Peyer's patch (tissue), 4 donors: ENCODE results near the gene CHAD. TPM values are rescaled to one million over a fixed set of nuclear protein-coding genes. Genes with fewer than 3 reads are reported as not detected.
A peak's percentile ranks its signal among the peaks of the same experiment; 100 is the strongest.

ENCODE experiments used
- DNase-seq, 3 donors: peaks; one replicate each; pipeline ENCODE4 v3.0.0-alpha.2; 2017 to 2019
- H3K27ac ChIP-seq, 4 donors: fragments of 200-600 bp; sonication (generic); one replicate each; pipeline ENCODE4 v1.5.1; 2016 to 2019
- H3K27me3 ChIP-seq, 2 donors: fragments of 200-600 bp; sonication (generic); one replicate each; pipeline ENCODE4 v1.5.1; 2019
- H3K36me3 ChIP-seq, 3 donors: fragments of 200-600 bp; sonication (generic); one replicate each; pipeline ENCODE4 v1.5.1; 2016 to 2019
- H3K4me1 ChIP-seq, 4 donors: fragments of 200-600 bp; sonication (generic); one replicate each; pipeline ENCODE4 v1.5.1; 2016 to 2019
- H3K4me3 ChIP-seq, 4 donors: fragments of 200-600 bp; sonication (generic); 1 replicate in 3 of 4; 2 replicates in 1 of 4; pipeline ENCODE4 v1.5.1; 2016 to 2019; ENCODE audit warnings: mild to moderate bottlenecking in 1 of 4
- H3K9me3 ChIP-seq, 4 donors: fragments of 200-600 bp; sonication (generic); one replicate each; pipeline ENCODE4 v1.5.1; 2016 to 2019; ENCODE audit warnings: mild to moderate bottlenecking in 1 of 4
- POLR2A ChIP-seq, 2 donors: fragments of 450-650 bp; IDR thresholded peaks; one replicate each; pipeline ENCODE4 v1.5.1; 2017; ENCODE audit warnings: antibody characterized with exemption in 2 of 2, mild to moderate bottlenecking in 2 of 2, moderate library complexity in 2 of 2
- total RNA-seq, 4 donors: library from RNA; depleted of rRNA; stranded (reverse); fragments of >200 nt; gene quantifications; one replicate each; pipeline ENCODE4 v1.1.0, GENCODE V29; 2016
- TF ChIP-seq, protein P1 (sequence below), 6 experiments: fragments of 450-650 bp in 4 of 6; fragments of 200-600 bp in 2 of 6; sonication (generic) in 1 of 6; IDR thresholded peaks; one replicate each; pipeline ENCODE4 v1.5.1; 2017 to 2019; ENCODE audit warnings: antibody characterized with exemption in 6 of 6, mild to moderate bottlenecking in 3 of 6, moderate library complexity in 1 of 6

Gene CHAD
- total RNA-seq, 4 donors from 2014 or later: 7.4 to 24.6 (median 14.7) TPM

DNA sequence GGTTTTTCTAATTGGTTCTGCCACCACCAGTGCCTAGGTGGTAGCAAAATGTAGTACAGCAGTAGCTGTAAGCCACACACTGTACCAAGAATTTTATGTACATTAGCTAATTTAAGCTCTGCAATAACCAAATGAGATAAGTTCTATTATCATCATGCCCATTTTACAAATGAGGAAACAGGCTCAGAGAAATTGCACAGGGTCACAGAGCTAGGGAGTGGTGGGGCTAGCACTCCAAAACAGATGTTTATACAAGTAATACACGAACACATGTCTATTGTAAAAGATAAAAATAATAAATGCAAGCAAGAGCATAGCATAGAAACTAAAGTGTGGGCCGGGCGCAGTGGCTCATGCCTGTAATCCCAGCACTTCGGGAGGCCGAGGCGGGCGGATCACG lies 23.5 kb upstream of the CHAD start:
- H3K27ac ChIP-seq: no peak overlapping the region
- no peaks in the 10 kb centered on the region for H3K9me3 ChIP-seq
- H3K27me3 ChIP-seq: no peaks in the 10 kb centered on the region
- H3K4me1 ChIP-seq: no peaks in the 10 kb centered on the region
- no peaks in the 10 kb centered on the region for H3K36me3 ChIP-seq
- no peak overlapping the region for H3K4me3 ChIP-seq
- TF ChIP-seq POLR2A (IDR thresholded peaks at IDR 0.05): no peak
- TF ChIP-seq, protein P1, sequence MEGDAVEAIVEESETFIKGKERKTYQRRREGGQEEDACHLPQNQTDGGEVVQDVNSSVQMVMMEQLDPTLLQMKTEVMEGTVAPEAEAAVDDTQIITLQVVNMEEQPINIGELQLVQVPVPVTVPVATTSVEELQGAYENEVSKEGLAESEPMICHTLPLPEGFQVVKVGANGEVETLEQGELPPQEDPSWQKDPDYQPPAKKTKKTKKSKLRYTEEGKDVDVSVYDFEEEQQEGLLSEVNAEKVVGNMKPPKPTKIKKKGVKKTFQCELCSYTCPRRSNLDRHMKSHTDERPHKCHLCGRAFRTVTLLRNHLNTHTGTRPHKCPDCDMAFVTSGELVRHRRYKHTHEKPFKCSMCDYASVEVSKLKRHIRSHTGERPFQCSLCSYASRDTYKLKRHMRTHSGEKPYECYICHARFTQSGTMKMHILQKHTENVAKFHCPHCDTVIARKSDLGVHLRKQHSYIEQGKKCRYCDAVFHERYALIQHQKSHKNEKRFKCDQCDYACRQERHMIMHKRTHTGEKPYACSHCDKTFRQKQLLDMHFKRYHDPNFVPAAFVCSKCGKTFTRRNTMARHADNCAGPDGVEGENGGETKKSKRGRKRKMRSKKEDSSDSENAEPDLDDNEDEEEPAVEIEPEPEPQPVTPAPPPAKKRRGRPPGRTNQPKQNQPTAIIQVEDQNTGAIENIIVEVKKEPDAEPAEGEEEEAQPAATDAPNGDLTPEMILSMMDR (IDR thresholded peaks at IDR 0.05): no peak
- DNase-seq: no peak

DNA sequence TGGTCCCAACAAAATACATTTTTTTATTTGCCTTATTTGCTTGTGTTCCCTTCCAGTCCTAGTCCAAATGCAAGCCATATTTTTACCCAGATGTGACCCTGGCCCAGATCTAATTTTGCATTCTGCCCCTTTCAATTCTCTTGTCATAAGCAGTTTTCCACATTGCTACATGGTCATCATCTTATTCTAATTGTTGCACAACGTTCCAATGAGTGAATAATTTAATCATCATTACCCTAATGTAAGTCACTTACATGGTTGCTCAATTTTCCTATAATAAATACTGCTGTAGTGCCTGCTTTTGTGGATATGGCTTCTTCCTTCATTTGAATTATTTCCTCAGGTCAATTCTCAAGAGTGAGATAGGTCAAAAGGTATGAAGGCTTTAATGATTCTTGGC lies 22.8 kb upstream of the CHAD start:
- Histone ChIP-seq H3K9me3 (no peaks in the 10 kb centered on the region), H3K27me3 (no peaks in the 10 kb centered on the region), H3K36me3 (no peaks in the 10 kb centered on the region), H3K4me3 (no peak overlapping the region), H3K27ac (no peak overlapping the region), H3K4me1 (no peaks in the 10 kb centered on the region)
- TF ChIP-seq, protein P1 (IDR thresholded peaks at IDR 0.05): no peak
- no peak for TF ChIP-seq POLR2A (IDR thresholded peaks at IDR 0.05)
- no peak for DNase-seq

DNA sequence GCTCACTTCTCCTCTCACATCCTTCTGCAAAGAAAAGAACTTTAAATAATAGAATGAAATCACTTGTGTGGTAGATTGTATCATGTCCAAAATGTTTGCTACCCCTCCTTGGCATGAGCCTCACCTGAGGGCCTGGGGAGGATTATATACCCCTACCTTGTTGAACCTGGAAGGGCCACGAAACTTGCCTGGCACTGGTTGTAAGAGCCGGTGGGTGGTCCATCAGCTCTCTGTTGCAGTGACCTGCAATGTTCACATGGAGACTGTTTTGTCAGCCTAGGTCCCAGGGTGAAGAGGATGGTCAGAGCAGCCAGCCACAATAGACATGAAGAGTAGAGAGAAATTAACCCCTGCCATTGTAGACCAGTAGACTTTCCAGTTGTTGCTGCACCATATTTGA lies 20.2 kb upstream of the CHAD start:
- TF ChIP-seq, protein P1 (IDR thresholded peaks at IDR 0.05): no peak
- no peak for TF ChIP-seq POLR2A (IDR thresholded peaks at IDR 0.05)
- peak in 1 of 3 donors; percentile 15 for DNase-seq
- H3K4me3 ChIP-seq: no peak overlapping the region

DNA sequence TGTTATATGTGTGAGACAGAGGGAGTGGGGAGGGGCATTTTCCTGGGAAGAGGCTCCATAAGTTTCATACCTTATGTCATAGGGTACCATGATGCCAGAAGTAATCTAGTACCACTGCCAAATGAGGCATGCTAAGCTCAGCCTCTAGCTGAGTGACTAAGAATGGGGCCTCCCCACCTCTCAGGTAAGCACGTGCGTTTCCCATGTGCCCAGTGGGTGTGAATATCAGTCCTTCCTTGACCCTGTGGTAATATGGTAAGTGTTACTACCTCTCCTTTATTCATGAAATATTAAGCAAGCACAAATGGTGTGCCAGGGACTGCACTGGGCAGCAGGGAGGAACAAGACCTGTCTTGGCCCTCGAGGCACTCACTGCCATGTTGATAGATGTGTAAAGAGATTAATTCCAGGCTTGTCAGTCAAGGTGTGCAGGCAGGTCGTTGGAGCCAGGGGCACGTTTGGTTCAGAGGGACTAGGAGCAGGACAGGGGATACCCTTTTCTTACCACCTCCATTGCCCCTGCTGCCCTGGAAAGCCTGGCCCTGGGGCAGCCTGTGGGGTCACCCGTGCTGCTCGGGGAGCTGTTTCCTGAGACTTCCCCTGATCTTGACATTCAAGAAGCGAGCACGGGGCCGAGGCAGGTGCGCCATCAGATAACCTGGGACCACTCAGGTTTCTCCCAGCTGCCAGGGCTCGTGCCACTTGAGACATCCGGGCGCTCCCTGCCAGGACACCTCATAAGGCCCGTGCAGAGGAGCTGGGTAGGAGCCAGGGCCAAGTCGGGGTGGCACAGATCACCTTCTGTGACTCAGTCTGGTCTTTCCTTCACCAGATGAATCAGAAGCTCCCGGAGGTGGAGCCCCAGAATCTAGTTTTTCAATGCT lies 18.8 kb upstream of the CHAD start:
- Histone ChIP-seq H3K4me3 (no peak overlapping the region), H3K4me1 (peaks cover 0 to 6% (median 1%) of the 10 kb centered on the region in 4 donors), H3K9me3 (no peaks in the 10 kb centered on the region), H3K36me3 (peaks cover 0 to 26% (median 0%) of the 10 kb centered on the region in 3 donors), H3K27ac (no peak overlapping the region), H3K27me3 (no peaks in the 10 kb centered on the region)
- DNase-seq: peak in 1 of 3 donors; percentile 28
- TF ChIP-seq, protein P1 (IDR thresholded peaks at IDR 0.05): no peak
- no peak for TF ChIP-seq POLR2A (IDR thresholded peaks at IDR 0.05)

More for the DNA sequence above, 20.2 kb upstream of the CHAD start:
- Histone ChIP-seq H3K27me3 (no peaks in the 10 kb centered on the region), H3K27ac (no peak overlapping the region), H3K36me3 (peaks cover 0 to 19% (median 0%) of the 10 kb centered on the region in 3 donors), H3K9me3 (no peaks in the 10 kb centered on the region), H3K4me1 (no peaks in the 10 kb centered on the region)

DNA sequence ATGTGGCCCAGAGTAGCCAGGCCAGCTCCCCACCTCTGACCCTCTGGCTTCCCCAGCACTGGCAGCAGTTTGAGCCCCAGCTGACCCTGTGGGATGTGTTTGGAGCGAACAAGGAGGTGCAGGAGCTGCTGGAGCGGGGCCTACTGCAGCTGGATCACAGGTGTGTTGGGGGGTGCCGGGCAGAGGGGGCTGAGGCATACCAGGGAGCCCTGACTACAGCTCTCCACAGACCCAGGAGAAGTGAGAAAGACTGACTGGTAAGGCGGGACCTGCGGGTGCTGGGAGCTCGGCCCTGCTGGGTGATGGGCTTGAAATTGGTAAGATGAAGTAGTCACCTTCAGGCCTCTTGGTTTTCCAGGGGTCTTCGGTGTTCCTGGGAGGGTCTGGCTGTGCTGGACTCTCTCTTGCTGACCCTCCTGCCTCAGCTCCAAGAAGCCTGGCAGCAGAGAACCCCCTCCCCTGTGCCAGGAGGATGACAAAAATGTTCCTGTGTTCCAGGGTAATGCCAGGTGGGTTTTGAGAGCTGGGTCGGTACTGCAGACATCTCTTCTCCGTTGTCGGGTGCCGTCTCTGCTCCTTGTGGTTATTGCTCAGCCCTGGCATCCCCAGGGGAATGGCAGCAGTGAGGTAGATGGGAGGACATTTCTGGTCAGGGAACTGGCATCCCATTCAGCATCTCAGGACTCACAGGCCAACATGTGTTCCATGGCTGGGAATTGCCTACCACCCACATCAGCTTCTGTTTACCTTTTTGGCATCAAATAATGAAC lies 15.9 kb upstream of the CHAD start:
- Histone ChIP-seq H3K27me3 (no peaks in the 10 kb centered on the region), H3K9me3 (no peaks in the 10 kb centered on the region), H3K27ac (no peak overlapping the region), H3K4me1 (peaks cover 0 to 12% (median 4%) of the 10 kb centered on the region in 4 donors), H3K36me3 (peaks cover 0 to 32% (median 0%) of the 10 kb centered on the region in 3 donors), H3K4me3 (no peak overlapping the region)
- peak in 1 of 3 donors; percentile 34 for DNase-seq
- no peak for TF ChIP-seq POLR2A (IDR thresholded peaks at IDR 0.05)
- TF ChIP-seq, protein P1 (IDR thresholded peaks at IDR 0.05): no peak
